HepG2 (cell line): ENCODE results near the gene TOMM20. TPM values are rescaled to one million over a fixed set of nuclear protein-coding genes. Genes with fewer than 3 reads are reported as not detected.

Source experiments
- ATAC-seq: fragments of 200-7000 bp; cut with Tn5 transposase; 3 replicates; pipeline ENCODE4 v1.9.1; 2020; ENCODE audit warnings: mild to moderate bottlenecking, moderate library complexity
- Bru-seq: library from RNA; stranded (reverse); fragments of 400-500 nt; gene quantifications from one replicate; lab custom pipeline; 2021; lab: Mats Ljungman, UMichigan
- BruChase-seq, 2 experiments: library from RNA; stranded (reverse); fragments of 400-500 nt; gene quantifications; one replicate each; lab custom pipeline; 2021; lab: Mats Ljungman, UMichigan
- BruUV-seq: library from RNA; stranded (reverse); fragments of 400-500 nt; replicated peaks from 2 replicates; lab custom pipeline; 2021; lab: Mats Ljungman, UMichigan
- CTCF ChIA-PET: fragments of 300-600 bp; formaldehyde crosslinking; extraction: SDS; loops from one replicate; lab custom pipeline; 2021; ENCODE audit warnings: low total read pairs, inconsistent platforms, low intra/inter-chr PET ratio; lab: Yijun Ruan, JAX
- POLR2A ChIA-PET: fragments of 350-600 bp; sonication (Branson Sonifier 250); formaldehyde crosslinking; loops from one replicate; lab custom pipeline; 2020; ENCODE audit warnings: antibody characterized with exemption, inconsistent platforms; lab: Yijun Ruan, JAX
- DNase-seq: peaks from one replicate; pipeline ENCODE4 v3.0.0-alpha.2; 2015; ENCODE audit warnings: low spot score
- FAIRE-seq: peaks from 3 replicates; lab custom pipeline; 2011; peaks lifted over from hg19 to GRCh38; lab: Jason Lieb, UNC
- H2AFZ ChIP-seq: one replicate; pipeline ENCODE4 v1.6.1; 2011; ENCODE audit warnings: low read length, inconsistent platforms
- H3K27ac ChIP-seq: fragments of 300-600 bp; 3 replicates; pipeline ENCODE4 v1.8.0; 2011; ENCODE audit warnings: mixed run types, mild to moderate bottlenecking, mixed read lengths, low read length, inconsistent platforms; ENCODE audit not compliant: insufficient read depth; ENCODE audit errors: extremely low read length
- H3K27me3 ChIP-seq, 2 experiments: fragments of 200-600 bp in 1 of 2; 2 replicates in 1 of 2; 3 replicates in 1 of 2; pipeline versions ENCODE4 v1.6.0 to v1.8.0; 2011; ENCODE audit warnings: low read length in 2 of 2, mild to moderate bottlenecking in 2 of 2, moderate library complexity in 2 of 2, inconsistent platforms in 1 of 2; ENCODE audit not compliant: insufficient read depth in 2 of 2, control insufficient read depth in 1 of 2
- H3K36me3 ChIP-seq, 2 experiments: fragments of 200-600 bp in 1 of 2; replicated peaks in 1 of 2; 2 replicates in 1 of 2; 3 replicates in 1 of 2; pipeline versions ENCODE4 v1.5.1 to v1.8.0; 2011; ENCODE audit warnings: low read length in 2 of 2, inconsistent platforms in 1 of 2; ENCODE audit not compliant: insufficient read depth in 2 of 2, control insufficient read depth in 1 of 2
- H3K4me1 ChIP-seq: 2 replicates; pipeline ENCODE4 v1.5.1; 2012; ENCODE audit warnings: low read length, inconsistent platforms; ENCODE audit not compliant: insufficient read depth
- H3K4me2 ChIP-seq: 2 replicates; pipeline ENCODE4 v1.6.0; 2011; ENCODE audit warnings: low read depth, low read length, inconsistent platforms
- H3K4me3 ChIP-seq, 3 experiments: fragments of 200-600 bp in 1 of 3; sonication (generic), shearing (Covaris generic) in 1 of 3; replicated peaks in 1 of 3; 2 replicates each; pipeline ENCODE4 v1.5.1; 2011 to 2016; ENCODE audit warnings: low read length in 3 of 3, inconsistent platforms in 2 of 3, low read depth in 2 of 3, mild to moderate bottlenecking in 2 of 3, control low read depth in 1 of 3, mixed read lengths in 1 of 3; ENCODE audit not compliant: insufficient read depth in 1 of 3
- H3K79me2 ChIP-seq: one replicate; pipeline ENCODE4 v1.6.1; 2011; ENCODE audit warnings: low read length, inconsistent platforms; ENCODE audit not compliant: insufficient read depth
- H3K9ac ChIP-seq: 2 replicates; pipeline ENCODE4 v1.6.0; 2011; ENCODE audit warnings: mild to moderate bottlenecking, low read depth, low read length, inconsistent platforms; ENCODE audit not compliant: insufficient read depth
- H3K9me3 ChIP-seq: 2 replicates; pipeline ENCODE4 v1.5.1; 2012; ENCODE audit warnings: mild to moderate bottlenecking, low read length
- H4K20me1 ChIP-seq: 2 replicates; pipeline ENCODE4 v1.6.0; 2011; ENCODE audit warnings: inconsistent platforms, mild to moderate bottlenecking, low read length, moderate library complexity; ENCODE audit not compliant: insufficient read depth
- CHD2 ChIP-seq: IDR thresholded peaks from 2 replicates; pipeline ENCODE4 v1.6.1; 2011; ENCODE audit warnings: low read depth, low read length, improper control_type of control experiment
- DR1 ChIP-seq: sonication (generic); formaldehyde crosslinking; IDR thresholded peaks from 2 replicates; pipeline ENCODE4 v1.8.0; 2021; ENCODE audit warnings: mild to moderate bottlenecking, missing genetic modification reagents, inconsistent platforms
- HOXA7 ChIP-seq: sonication (generic); formaldehyde crosslinking; IDR thresholded peaks from 2 replicates; pipeline ENCODE4 v1.8.1; 2022; ENCODE audit warnings: mild to moderate bottlenecking, missing genetic modification reagents, moderate library complexity
- RNF2 ChIP-seq: fragments of 450-650 bp; conservative IDR thresholded peaks from 2 replicates; pipeline ENCODE4 v1.6.1; 2016; ENCODE audit warnings: low read depth
- TCF7 ChIP-seq: sonication (generic); IDR thresholded peaks from 2 replicates; pipeline ENCODE4 v1.6.1; 2016; ENCODE audit warnings: antibody characterized with exemption, low read depth
- ZHX2 ChIP-seq, 2 experiments: sonication (generic) in 1 of 2; formaldehyde crosslinking in 1 of 2; IDR thresholded peaks; 2 replicates each; pipeline versions ENCODE4 v1.6.1 to v1.9.0; 2014 to 2022; ENCODE audit warnings: antibody characterized with exemption in 1 of 2, borderline replicate concordance in 1 of 2, inconsistent platforms in 1 of 2, low read depth in 1 of 2, missing genetic modification reagents in 1 of 2
- ZNF678 ChIP-seq: sonication (generic); formaldehyde crosslinking; IDR thresholded peaks from 2 replicates; pipeline ENCODE4 v1.4.0; 2020; ENCODE audit warnings: mild to moderate bottlenecking, missing genetic modification reagents
- ZSCAN21 ChIP-seq: sonication (generic); formaldehyde crosslinking; IDR thresholded peaks from 2 replicates; pipeline ENCODE4 v1.8.0; 2022; ENCODE audit warnings: mild to moderate bottlenecking, missing genetic modification reagents, moderate library complexity, borderline replicate concordance
- WGBS: methylation state at CpG from one replicate; pipeline ENCODE4 v1.1.6; 2017; ENCODE audit warnings: low lambda C conversion rate; 5-methylcytosine and 5-hydroxymethylcytosine counted together
- in situ Hi-C: cut with HindIII; loops from 2 replicates; pipeline ENCODE4 v1.10.0; 2017; ENCODE audit warnings: low pct_unique_long_range_greater_than_20kb; ENCODE audit not compliant: extremely low pct_ligation_motif_present
- intact Hi-C: fragments of 100-400 bp; cut with micrococcal nuclease; formaldehyde crosslinking; loops from one replicate; pipeline ENCODE4 v1.10.0; 2022; ENCODE audit not compliant: unreplicated experiment
- long read RNA-seq, 2 experiments: library from RNA in 1 of 2; library from polyadenylated mRNA in 1 of 2; stranded (forward) in 1 of 2; unstranded in 1 of 2; transcript quantifications; one replicate each; pipeline ENCODE4 v2.0.0, GENCODE V29; 2019 to 2022
- polyA minus RNA-seq, 3 experiments: library from RNA; depleted of rRNA, polyadenylated mRNA; stranded (reverse); fragments of >200 nt; gene quantifications; 2 replicates each; pipeline ENCODE4 v1.2.3, GENCODE V29; 2011; ENCODE audit warnings: low replicate concordance in 1 of 3
- polyA plus RNA-seq, 8 experiments: library from polyadenylated mRNA; depleted of rRNA in 3 of 8; stranded (reverse) in 7 of 8; unstranded in 1 of 8; fragments of >200 nt; fragmentation: Illumina TruSeq in 4 of 8; extraction: Trizol in 4 of 8; gene quantifications; 2 replicates each; pipeline versions ENCODE4 v1.2.1 to v1.2.3, GENCODE V29; 2011 to 2016; ENCODE audit warnings: low read depth in 4 of 8, missing spikeins in 1 of 8, mixed read lengths in 1 of 8; ENCODE audit not compliant: insufficient read depth in 1 of 8
- total RNA-seq, 5 experiments: library from RNA; depleted of rRNA; stranded (reverse); fragments of >200 nt; fragmentation: Illumina TruSeq; extraction: Trizol; gene quantifications; 2 replicates each; pipeline ENCODE4 v1.2.3, GENCODE V29; 2016; ENCODE audit warnings: low read depth in 1 of 5

The TOMM20 gene
- total RNA-seq (2016; rRNA removed; fragmentation: Illumina TruSeq; extraction: Trizol) (138 and 153 TPM in 2 replicates), polyA plus RNA-seq (2011; rRNA removed) (298 and 376 TPM in 2 replicates), polyA minus RNA-seq (2011; rRNA and poly(A)+ RNA removed; ENCODE audit: low replicate concordance) (29.6 and 82.1 TPM in 2 replicates), Bru-seq, nascent RNA (percentile 97 among the genes with signal in this experiment), BruChase-seq, experiment 1, labeled RNA remaining after a 6-hour chase (percentile 98 among the genes with signal in this experiment), BruChase-seq, experiment 2, labeled RNA remaining after a 2-hour chase (percentile 97 among the genes with signal in this experiment)
- 69.4 and 87.9 TPM in 2 replicates for total RNA-seq (2016; cell fraction: cytosol; rRNA removed; fragmentation: Illumina TruSeq; extraction: Trizol; ENCODE audit: low read depth)
- total RNA-seq (2016; cell fraction: insoluble cytoplasmic fraction; rRNA removed; fragmentation: Illumina TruSeq; extraction: Trizol), result 150 and 155 TPM in 2 replicates
- total RNA-seq (2016; cell fraction: membrane; rRNA removed; fragmentation: Illumina TruSeq; extraction: Trizol), result 161 and 181 TPM in 2 replicates
- total RNA-seq (2016; cell fraction: nucleus; rRNA removed; fragmentation: Illumina TruSeq; extraction: Trizol), result 122 and 141 TPM in 2 replicates
- polyA plus RNA-seq (2011; cell fraction: cytosol; rRNA removed), result 138 and 172 TPM in 2 replicates
- polyA plus RNA-seq (2011; cell fraction: nucleus; rRNA removed), result 48.3 and 58.7 TPM in 2 replicates
- 275 and 344 TPM in 2 replicates for polyA plus RNA-seq (2012)
- polyA plus RNA-seq (2016; cell fraction: cytosol; fragmentation: Illumina TruSeq; extraction: Trizol; ENCODE audit: low read depth), result 107 and 127 TPM in 2 replicates
- polyA plus RNA-seq (2016; cell fraction: insoluble cytoplasmic fraction; fragmentation: Illumina TruSeq; extraction: Trizol; ENCODE audit: low read depth), result 138 and 146 TPM in 2 replicates
- 182 and 204 TPM in 2 replicates for polyA plus RNA-seq (2016; cell fraction: membrane; fragmentation: Illumina TruSeq; extraction: Trizol; ENCODE audit: low read depth)
- 192 and 196 TPM in 2 replicates for polyA plus RNA-seq (2016; cell fraction: nucleus; fragmentation: Illumina TruSeq; extraction: Trizol; ENCODE audit: insufficient read depth, low read depth)
- polyA minus RNA-seq (2011; cell fraction: cytosol; rRNA and poly(A)+ RNA removed), result 136 and 144 TPM in 2 replicates
- polyA minus RNA-seq (2011; cell fraction: nucleus; rRNA and poly(A)+ RNA removed), result 77.8 and 97.8 TPM in 2 replicates
- long read RNA-seq, experiment 1, transcript TOMM20-201 (5 exons, 3,387 nt), result major isoform, 286 of 319 reads
- long read RNA-seq, experiment 1, partial matches to known transcripts, result 0 of 319 reads
- long read RNA-seq, experiment 1, other reads (novel, unspliced or antisense), result 33 of 319 reads
- long read RNA-seq, experiment 2, transcript TOMM20-201 (5 exons, 3,387 nt), result major isoform, 339 of 713 reads
- long read RNA-seq, experiment 2, partial matches to known transcripts, result 5 of 713 reads
- long read RNA-seq, experiment 2, other reads (novel, unspliced or antisense), result 367 of 713 reads

DNA sequence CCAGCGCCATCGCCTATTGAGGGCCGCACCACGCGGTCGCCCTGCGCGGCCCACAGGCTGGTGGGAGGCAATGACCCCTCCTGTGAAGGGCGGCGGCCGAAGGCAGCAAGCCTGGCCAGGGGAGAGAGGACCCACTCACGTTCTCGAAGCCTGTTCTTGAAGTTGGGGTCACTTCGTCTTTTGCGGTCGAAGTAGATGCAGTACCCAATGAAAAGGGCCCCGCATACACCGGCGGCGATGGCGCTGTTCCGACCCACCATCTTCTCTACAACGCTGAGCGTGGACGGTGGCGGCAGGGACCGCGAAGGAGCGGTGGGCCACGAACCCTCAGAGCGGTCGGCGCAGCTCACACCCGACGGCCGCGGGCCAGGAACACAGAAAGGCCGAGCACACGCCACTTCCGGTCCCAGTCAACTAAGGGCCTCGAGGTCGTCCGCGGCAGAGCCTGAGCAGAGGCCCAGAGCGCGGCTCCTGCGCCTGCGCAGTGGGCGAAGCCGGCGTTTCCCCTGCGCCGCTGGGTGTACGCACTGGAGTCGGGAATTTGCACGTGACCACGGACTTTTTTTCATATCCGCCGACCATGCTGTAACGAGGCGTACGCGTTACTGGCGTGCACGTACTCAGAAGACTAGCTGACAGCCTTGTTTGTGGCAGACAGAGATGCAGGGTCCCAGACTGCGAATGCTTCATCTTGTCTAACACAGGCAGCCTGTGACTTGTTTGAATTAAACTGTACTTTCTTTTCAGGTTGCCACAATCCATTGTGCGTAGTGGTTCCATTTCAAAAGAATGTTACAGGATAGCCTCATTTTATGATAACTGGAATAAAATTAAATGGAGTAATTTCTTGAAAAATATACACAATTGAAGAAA lies at the start of gene TOMM20:
TSS of gene TOMM20 (minus strand) at position 382 of the 873 bp plus-strand sequence. CDS start at position 260, 122 bp downstream.
- H4K20me1 ChIP-seq, result peaks cover 38% of the 10 kb centered on the region
- 4% methylated on average over 17 of the region's 67 CpGs for WGBS
- ATAC-seq, result peak; percentile 92
- H3K9ac ChIP-seq, result peak within 1 kb of the TSS; percentile 99
- H3K4me2 ChIP-seq, result peak within 1 kb of the TSS; percentile 81
- in situ Hi-C loops (no loop called here), intact Hi-C loops (loop anchor here (5.0 kb wide), 1 partner anchor 34 kb away; the partner anchor contains the start of gene RBM34)
- FAIRE-seq, result peak; percentile 71
- ChIA-PET POLR2A (interaction anchor here (0.7 to 2.1 kb wide), 16 partner anchors 9 to 518 kb away, joined by 3 to 15 read pairs (median 4); partner anchors contain the start of genes GGPS1, RBM34 and TBCE), CTCF (no interaction called here)
- H3K27me3 ChIP-seq, result no peaks in the 10 kb centered on the region; a peak in 1 of 5 replicates
- BruUV-seq, result no TSS peak
- peaks cover 50% of the 10 kb centered on the region for H3K79me2 ChIP-seq
- peak within 1 kb of the TSS; percentile 94 for H3K27ac ChIP-seq
- no peak within 1 kb of the TSS for H2AFZ ChIP-seq
- H3K4me1 ChIP-seq, result peaks cover 55% of the 10 kb centered on the region
- peak within 1 kb of the TSS; percentile 82 to 94 (median 89) for H3K4me3 ChIP-seq
- peaks cover 4 to 28% of the 10 kb centered on the region in 2 experiments for H3K36me3 ChIP-seq
- H3K9me3 ChIP-seq, result no peaks in the 10 kb centered on the region
- peak; percentile 97 for DNase-seq
- TF ChIP-seq ZSCAN21 (peak; percentile 88; the same call in 1 of the 2 replicates), ZHX2 (IDR thresholded peaks at IDR 0.05; ENCODE audit: low read depth) (peak; percentile 80), ZHX2 (CRISPR knock-in tag; IDR thresholded peaks at IDR 0.05; ENCODE audit: borderline replicate concordance) (peak; percentile 81), RNF2 (peak; percentile 73), HOXA7 (no peak), DR1 (CRISPR knock-in tag) (peak; percentile 92), ZNF678 (CRISPR knock-in tag) (no peak), TCF7 (no peak), CHD2 (no peak)
